NB4 (cell line): ENCODE data around the gene NUTF2.

Experiments used
- DNase-seq: peaks from one replicate; pipeline ENCODE4 v3.0.0; 2010; ENCODE audit warnings: low read depth
- H3K4me3 ChIP-seq: one replicate; pipeline ENCODE4 v1.5.1; 2011; ENCODE audit warnings: mild to moderate bottlenecking, low read depth, low read length, moderate library complexity
- MYC ChIP-seq: IDR thresholded peaks from 2 replicates; pipeline ENCODE4 v1.6.1; 2011; ENCODE audit warnings: low read depth, low read length
- POLR2A ChIP-seq: IDR thresholded peaks from 2 replicates; pipeline ENCODE4 v1.6.1; 2011; ENCODE audit warnings: mild to moderate bottlenecking; ENCODE audit not compliant: insufficient read length; ENCODE audit errors: extremely low read depth
- TF ChIP-seq, protein P1 (sequence below): IDR thresholded peaks from 2 replicates; pipeline ENCODE4 v1.6.1; 2011; ENCODE audit warnings: low read depth, low read length
- TF ChIP-seq, protein P2 (sequence below): IDR thresholded peaks from one replicate; pipeline ENCODE4 v1.5.1; 2012; ENCODE audit warnings: low read depth, low read length

NUTF2 gene

DNA sequence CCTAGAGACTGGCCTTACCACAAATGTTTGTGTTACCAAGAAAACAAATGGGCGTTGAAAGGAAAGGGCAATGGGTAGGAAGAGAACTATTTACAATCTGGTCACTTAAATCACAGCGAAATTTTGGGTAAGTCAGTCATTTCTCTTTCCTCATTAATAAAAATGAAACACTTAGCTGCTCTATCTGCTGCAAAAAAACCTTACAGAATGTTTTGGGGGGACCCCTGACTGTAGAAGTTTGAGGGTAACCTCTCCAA, 742 bp upstream of the NUTF2 start:
- TF ChIP-seq, protein P1, sequence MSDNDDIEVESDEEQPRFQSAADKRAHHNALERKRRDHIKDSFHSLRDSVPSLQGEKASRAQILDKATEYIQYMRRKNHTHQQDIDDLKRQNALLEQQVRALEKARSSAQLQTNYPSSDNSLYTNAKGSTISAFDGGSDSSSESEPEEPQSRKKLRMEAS, result no peak
- TF ChIP-seq MYC, result no peak
- TF ChIP-seq POLR2A, result no peak
- TF ChIP-seq, protein P2, sequence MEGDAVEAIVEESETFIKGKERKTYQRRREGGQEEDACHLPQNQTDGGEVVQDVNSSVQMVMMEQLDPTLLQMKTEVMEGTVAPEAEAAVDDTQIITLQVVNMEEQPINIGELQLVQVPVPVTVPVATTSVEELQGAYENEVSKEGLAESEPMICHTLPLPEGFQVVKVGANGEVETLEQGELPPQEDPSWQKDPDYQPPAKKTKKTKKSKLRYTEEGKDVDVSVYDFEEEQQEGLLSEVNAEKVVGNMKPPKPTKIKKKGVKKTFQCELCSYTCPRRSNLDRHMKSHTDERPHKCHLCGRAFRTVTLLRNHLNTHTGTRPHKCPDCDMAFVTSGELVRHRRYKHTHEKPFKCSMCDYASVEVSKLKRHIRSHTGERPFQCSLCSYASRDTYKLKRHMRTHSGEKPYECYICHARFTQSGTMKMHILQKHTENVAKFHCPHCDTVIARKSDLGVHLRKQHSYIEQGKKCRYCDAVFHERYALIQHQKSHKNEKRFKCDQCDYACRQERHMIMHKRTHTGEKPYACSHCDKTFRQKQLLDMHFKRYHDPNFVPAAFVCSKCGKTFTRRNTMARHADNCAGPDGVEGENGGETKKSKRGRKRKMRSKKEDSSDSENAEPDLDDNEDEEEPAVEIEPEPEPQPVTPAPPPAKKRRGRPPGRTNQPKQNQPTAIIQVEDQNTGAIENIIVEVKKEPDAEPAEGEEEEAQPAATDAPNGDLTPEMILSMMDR, result no peak

DNA sequence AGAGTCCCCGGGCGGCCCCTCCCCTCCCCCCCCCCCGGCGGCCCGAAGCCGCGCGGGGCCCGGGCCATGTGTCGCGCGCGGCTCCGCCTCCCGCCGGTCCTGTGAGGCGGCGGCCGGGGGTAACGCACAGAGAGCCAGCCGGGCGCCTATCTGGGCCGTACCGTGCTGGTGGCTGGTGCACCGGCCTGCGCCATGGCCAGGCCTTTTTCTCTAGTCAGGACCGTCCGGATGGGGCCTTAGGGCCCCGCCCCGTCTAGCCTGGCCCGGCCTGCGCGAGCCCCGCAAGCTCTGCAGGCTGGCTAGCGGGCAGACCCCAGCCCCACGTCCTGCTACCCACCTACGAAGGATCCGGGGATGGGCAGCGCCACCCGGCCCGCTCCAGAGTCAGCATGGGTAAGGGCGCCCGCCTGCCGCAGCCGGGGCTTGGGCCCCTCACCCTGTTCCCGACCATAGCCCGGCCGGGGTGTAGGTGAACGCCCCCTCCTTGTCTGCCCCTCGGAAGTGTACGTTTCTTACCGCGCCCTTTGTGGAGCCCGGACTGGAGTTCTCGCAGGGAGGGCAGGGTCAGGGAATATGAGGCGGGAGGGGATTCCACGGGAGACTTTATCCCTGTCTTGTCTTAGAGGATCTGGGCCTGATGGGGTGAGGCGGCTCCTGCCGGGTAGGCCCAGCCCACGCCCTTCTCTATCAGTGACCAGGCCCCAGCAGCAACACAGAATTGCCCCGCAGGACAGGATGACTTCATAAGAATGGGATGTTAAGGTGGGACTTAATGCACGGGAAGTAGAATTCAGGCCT, 530 bp downstream of the NUTF2 start, which contains the start of gene CENPT:
TSS of gene CENPT (minus strand) at position 630 of the 798 bp plus-strand sequence. CDS start 13,834 bp downstream, outside the sequence.
- no peak for TF ChIP-seq POLR2A
- TF ChIP-seq, protein P2, result no peak
- TF ChIP-seq, protein P1, result no peak
- no peak for TF ChIP-seq MYC
- DNase-seq, result peak; percentile 51
- peak within 1 kb of the TSS; percentile 84 for H3K4me3 ChIP-seq

More for the DNA sequence above, 742 bp upstream of the NUTF2 start:
- peak overlapping the region; percentile 68 for H3K4me3 ChIP-seq
- DNase-seq, result no peak

DNA sequence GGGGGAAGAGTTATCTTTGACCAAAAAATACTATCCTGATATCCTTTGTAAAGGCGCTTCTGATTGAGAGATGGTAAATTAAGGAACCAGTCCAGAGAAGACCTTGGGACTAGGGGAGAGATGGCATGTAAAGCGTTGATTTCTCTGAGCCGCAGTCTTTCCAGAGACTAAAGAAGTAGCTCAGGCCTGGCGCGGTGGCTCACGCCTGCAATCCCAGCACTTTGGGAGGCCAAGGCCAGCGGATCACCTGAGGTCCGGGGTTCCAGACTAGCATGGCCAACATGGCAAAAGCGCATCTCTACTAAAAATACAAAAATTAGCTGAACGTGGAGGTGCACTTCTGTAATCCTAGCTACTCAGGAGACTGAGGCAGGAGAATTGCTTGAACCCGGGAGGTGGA, 1.4 kb downstream of the NUTF2 start:
- H3K4me3 ChIP-seq, result peak overlapping the region; percentile 84
- DNase-seq, result no peak
- no peak for TF ChIP-seq POLR2A
- no peak for TF ChIP-seq MYC

DNA sequence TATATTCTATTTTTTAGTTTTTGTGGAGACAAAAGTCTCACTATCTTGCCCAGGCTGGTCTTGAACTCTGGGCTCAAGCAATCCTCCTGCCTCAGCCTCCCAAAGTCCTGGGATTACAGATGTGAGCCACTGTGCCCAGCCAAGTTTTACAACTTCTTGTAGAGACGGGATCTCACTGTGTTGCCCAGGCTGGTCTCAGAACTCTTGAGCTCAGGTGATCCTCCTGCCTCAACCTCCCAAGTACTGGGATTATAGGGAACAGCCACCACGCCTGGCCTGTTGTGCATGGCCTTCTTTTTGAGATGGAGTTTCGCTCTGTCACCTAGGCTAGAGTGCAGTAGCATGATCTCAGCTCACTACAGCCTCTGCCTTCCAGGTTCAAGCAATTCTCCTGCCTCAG, 6.9 kb downstream of the NUTF2 start:
- H3K4me3 ChIP-seq, result no peak overlapping the region
- TF ChIP-seq, protein P1, result no peak
- TF ChIP-seq POLR2A, result no peak
- TF ChIP-seq, protein P2, result no peak
- TF ChIP-seq MYC, result no peak
- DNase-seq, result no peak

DNA sequence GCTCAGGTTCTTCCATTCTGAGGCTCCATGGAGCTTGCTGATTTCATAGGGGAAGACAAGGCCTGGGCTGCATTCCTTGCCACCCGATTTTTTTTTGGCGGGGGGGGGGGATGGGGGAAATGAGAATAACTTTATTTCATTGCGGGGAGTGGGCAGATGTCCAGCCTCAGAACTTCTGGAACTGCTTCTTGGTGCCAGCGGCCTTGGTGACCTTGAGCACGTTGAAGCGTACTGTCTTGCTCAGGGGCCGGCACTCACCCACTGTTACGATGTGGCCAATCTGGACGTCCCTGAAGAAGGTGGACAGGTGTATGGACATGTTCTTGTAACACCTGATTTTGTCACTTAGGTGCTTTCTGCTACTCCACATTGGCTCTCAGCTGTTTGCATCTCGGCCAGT, 9.1 kb downstream of the NUTF2 start:
- DNase-seq, result no peak
- no peak overlapping the region for H3K4me3 ChIP-seq
- TF ChIP-seq, protein P1, result no peak
- TF ChIP-seq, protein P2, result no peak
- TF ChIP-seq POLR2A (no peak), MYC (no peak)

DNA sequence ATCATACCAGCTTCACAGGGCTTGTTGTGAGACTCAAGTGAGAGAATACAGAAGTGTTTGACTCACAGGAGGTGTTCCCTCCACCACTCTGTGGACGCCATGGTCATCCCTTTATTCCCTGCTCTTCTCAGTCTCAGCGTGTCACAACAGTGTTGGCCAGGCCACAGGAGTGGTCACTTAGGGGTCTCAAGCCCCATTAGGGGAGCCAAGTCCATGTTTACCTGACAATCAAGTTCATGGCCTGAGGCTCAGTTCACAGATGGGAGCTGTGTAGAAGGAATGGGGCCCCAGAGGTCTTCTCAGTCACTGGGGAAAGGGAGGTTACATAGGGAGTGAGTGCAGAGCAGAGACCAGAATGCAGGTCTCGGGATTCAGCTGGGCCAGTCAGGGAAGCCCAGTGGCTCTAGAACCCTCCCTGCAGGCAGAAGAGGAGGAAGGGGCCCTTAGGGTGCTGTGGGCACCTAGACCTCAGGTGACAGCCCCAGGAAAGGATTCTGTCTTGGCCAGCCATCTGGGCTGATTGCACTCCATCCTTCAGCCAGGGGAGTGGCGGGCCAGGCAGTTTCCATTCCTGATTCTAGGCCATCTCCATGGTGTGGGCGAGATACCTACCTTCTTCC, 10.3 kb downstream of the NUTF2 start:
- DNase-seq, result no peak

More for the DNA sequence above, 10.3 kb downstream of the NUTF2 start:
- no peak for TF ChIP-seq MYC
- TF ChIP-seq, protein P2, result no peak
- TF ChIP-seq POLR2A, result no peak
- TF ChIP-seq, protein P1, result no peak
- no peak overlapping the region for H3K4me3 ChIP-seq
